ENCODE results near the gene STX8.
"Not testable (repeated sequence)": the region's sequence is repeated elsewhere in the genome, so short reads cannot be mapped to it uniquely, and the experiment has no call there.

STX8 gene

DNA sequence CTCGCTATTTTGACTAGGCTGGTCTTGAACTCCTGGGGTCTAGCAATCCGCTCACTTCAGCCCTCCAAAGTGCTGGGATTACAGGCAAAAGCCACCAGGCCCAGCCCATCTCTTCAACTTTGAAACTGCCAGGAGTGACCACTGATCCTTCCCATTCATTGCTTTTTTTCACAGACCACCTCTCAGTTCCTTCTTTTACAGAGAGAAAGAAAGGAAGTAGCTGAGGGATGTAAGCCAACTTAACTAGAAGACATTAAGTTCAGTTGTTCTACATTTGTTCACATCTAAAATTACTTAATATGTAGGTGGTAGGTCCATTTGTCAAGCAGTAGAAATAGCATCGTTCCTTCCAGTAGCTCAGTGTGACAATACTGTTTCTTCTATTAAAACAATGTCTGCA, 219.8 kb downstream of the STX8 start:
- TF ChIP-seq, protein P1, sequence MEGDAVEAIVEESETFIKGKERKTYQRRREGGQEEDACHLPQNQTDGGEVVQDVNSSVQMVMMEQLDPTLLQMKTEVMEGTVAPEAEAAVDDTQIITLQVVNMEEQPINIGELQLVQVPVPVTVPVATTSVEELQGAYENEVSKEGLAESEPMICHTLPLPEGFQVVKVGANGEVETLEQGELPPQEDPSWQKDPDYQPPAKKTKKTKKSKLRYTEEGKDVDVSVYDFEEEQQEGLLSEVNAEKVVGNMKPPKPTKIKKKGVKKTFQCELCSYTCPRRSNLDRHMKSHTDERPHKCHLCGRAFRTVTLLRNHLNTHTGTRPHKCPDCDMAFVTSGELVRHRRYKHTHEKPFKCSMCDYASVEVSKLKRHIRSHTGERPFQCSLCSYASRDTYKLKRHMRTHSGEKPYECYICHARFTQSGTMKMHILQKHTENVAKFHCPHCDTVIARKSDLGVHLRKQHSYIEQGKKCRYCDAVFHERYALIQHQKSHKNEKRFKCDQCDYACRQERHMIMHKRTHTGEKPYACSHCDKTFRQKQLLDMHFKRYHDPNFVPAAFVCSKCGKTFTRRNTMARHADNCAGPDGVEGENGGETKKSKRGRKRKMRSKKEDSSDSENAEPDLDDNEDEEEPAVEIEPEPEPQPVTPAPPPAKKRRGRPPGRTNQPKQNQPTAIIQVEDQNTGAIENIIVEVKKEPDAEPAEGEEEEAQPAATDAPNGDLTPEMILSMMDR (IDR thresholded peaks at IDR 0.05) = no peak
- DNase-seq = no peak
- no peak overlapping the region for H3K27ac Mint-ChIP-seq
- no peaks in the 10 kb centered on the region for H3K27me3 Mint-ChIP-seq (ENCODE audit: low read depth, poor library complexity)
- H3K36me3 Mint-ChIP-seq (ENCODE audit: low read depth) = peaks cover 3% of the 10 kb centered on the region
- peaks cover 19% of the 10 kb centered on the region for H3K4me1 Mint-ChIP-seq
- no peak overlapping the region for H3K4me3 Mint-ChIP-seq
- peaks cover 16% of the 10 kb centered on the region for H3K9me3 Mint-ChIP-seq

DNA sequence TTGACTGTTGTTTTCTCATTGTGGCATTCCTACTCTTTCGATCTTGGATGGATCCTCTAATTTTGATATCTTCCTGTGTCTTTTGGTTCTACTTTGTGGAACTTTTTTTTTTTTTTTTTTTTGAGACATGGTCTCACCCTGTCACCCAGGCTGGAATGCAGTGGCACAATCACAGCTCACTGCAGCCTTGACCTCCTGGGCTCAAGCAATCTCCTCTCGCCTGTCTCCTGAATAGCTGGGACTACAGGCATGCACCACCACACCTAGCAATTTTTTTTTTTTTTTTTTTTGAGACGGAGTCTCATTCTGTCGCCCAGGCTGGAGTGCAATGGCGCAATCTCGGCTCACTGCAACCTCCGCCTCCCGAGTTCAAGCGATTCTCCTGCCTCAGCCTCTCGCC, 220.4 kb downstream of the STX8 start:
- not testable (repeated sequence) for DNase-seq; H3K4me3 Mint-ChIP-seq; H3K36me3 Mint-ChIP-seq (ENCODE audit: low read depth); H3K27me3 Mint-ChIP-seq (ENCODE audit: low read depth, poor library complexity); H3K27ac Mint-ChIP-seq
- Mint-ChIP-seq H3K9me3 (peaks cover 16% of the 10 kb centered on the region), H3K4me1 (peaks cover 13% of the 10 kb centered on the region)

GRCh38 chr17:9350080-9350479, 225.5 kb downstream of the STX8 start:
- TF ChIP-seq, protein P1 (IDR thresholded peaks at IDR 0.05) = no peak
- Mint-ChIP-seq H3K4me3 (no peak overlapping the region), H3K4me1 (peaks cover 5% of the 10 kb centered on the region), H3K27me3 (ENCODE audit: low read depth, poor library complexity) (no peaks in the 10 kb centered on the region), H3K36me3 (ENCODE audit: low read depth) (peaks cover 3% of the 10 kb centered on the region), H3K9me3 (peaks cover 14% of the 10 kb centered on the region), H3K27ac (no peak overlapping the region)
- no peak for DNase-seq

GRCh38 chr17:9346296-9346926, 229.2 kb downstream of the STX8 start:
- H3K4me3 Mint-ChIP-seq = peak overlapping the region; percentile 4
- no peak overlapping the region for H3K27ac Mint-ChIP-seq

DNA sequence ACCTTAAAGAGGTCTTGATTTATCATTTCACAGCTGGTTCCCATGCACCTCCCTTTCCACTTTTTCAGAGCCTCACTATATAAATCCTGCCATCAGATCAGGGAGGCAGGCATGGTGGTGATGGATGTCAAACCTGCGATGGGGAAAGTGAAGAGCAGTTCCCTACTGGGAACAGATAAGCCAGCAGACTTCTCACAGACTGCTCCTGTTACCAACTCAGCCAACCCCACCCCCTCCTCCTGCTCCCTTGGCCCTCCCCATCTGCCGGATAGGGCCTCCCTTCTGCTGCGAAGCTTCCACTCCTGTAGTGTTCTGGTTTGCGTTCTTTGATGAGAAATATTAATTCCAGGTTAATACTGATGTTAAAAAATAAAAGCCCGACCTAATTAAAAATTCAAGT, 232.1 kb downstream of the STX8 start:
- H3K4me3 Mint-ChIP-seq = peak overlapping the region; percentile 42
- H3K27ac Mint-ChIP-seq = peak overlapping the region; percentile 89
- TF ChIP-seq, protein P1 (IDR thresholded peaks at IDR 0.05) = no peak
- H3K4me1 Mint-ChIP-seq = peaks cover 42% of the 10 kb centered on the region
- H3K27me3 Mint-ChIP-seq (ENCODE audit: low read depth, poor library complexity) = no peaks in the 10 kb centered on the region
- no peaks in the 10 kb centered on the region for H3K36me3 Mint-ChIP-seq (ENCODE audit: low read depth)
- H3K9me3 Mint-ChIP-seq = no peaks in the 10 kb centered on the region
- peak; percentile 55 for DNase-seq

More at GRCh38 chr17:9346296-9346926, 229.2 kb downstream of the STX8 start:
- H3K9me3 Mint-ChIP-seq = no peaks in the 10 kb centered on the region
- H3K4me1 Mint-ChIP-seq = peaks cover 36% of the 10 kb centered on the region
- H3K27me3 Mint-ChIP-seq (ENCODE audit: low read depth, poor library complexity) = no peaks in the 10 kb centered on the region
- H3K36me3 Mint-ChIP-seq (ENCODE audit: low read depth) = no peaks in the 10 kb centered on the region
- DNase-seq = no peak
- TF ChIP-seq, protein P1 (IDR thresholded peaks at IDR 0.05) = no peak

DNA sequence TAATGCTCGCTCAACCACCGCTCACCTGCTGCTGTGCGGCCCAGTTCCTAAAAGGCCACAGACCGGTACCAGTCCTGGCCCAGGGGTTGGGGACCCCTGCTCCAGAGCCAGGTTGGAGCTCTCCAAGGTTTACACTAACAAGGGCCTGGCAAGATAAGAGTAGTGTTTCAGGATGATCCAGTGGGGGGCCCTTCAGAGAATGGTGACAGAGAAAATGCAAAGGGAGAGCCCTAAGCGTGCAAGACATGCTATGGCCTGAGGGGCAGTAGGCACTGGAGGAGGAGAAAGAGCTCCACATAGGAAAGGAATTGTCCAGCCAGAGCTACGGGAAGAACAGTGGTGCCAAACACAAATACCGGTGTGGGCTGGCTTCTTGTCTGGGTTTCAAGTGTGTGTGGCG, 233.4 kb downstream of the STX8 start:
- Mint-ChIP-seq H3K27ac (no peak overlapping the region), H3K27me3 (ENCODE audit: low read depth, poor library complexity) (peaks cover 7% of the 10 kb centered on the region), H3K36me3 (ENCODE audit: low read depth) (peaks cover 4% of the 10 kb centered on the region), H3K4me3 (no peak overlapping the region), H3K9me3 (peaks cover 5% of the 10 kb centered on the region), H3K4me1 (peaks cover 42% of the 10 kb centered on the region)
- DNase-seq = no peak
- TF ChIP-seq, protein P1 (IDR thresholded peaks at IDR 0.05) = no peak

Measured in nephron progenitor cell (in vitro differentiated cells).